Neural cell (in vitro differentiated cells): ENCODE data around the gene KIF5C.

Source experiments
- CTCF ChIP-seq: fragments of 450-650 bp; IDR thresholded peaks from 2 replicates; pipeline ENCODE4 v1.5.1; 2014; ENCODE audit warnings: antibody characterized with exemption, mild to moderate bottlenecking, moderate library complexity; ENCODE audit not compliant: poor library complexity, severe bottlenecking
- EP300 ChIP-seq: fragments of 450-650 bp; conservative IDR thresholded peaks from 2 replicates; pipeline ENCODE4 v1.6.1; 2014; ENCODE audit warnings: antibody characterized with exemption, mild to moderate bottlenecking, moderate library complexity; ENCODE audit not compliant: poor library complexity, severe bottlenecking
- RAD21 ChIP-seq: fragments of 450-650 bp; conservative IDR thresholded peaks from 2 replicates; pipeline ENCODE4 v1.6.1; 2014; ENCODE audit warnings: antibody characterized with exemption, mild to moderate bottlenecking, moderate library complexity
- SMC3 ChIP-seq: fragments of 450-650 bp; conservative IDR thresholded peaks from 2 replicates; pipeline ENCODE4 v1.6.1; 2014; ENCODE audit warnings: antibody characterized with exemption, mild to moderate bottlenecking, moderate library complexity; ENCODE audit not compliant: poor library complexity

GRCh38 chr2:149009576-149010461, 134.8 kb downstream of the KIF5C start:
- TF ChIP-seq CTCF = no peak
- no peak for TF ChIP-seq EP300
- no peak for TF ChIP-seq RAD21
- TF ChIP-seq SMC3 = no peak
